Trophoblast cell (in vitro differentiated cells and primary cell): ENCODE results near the gene SETSIP.

ENCODE experiments used
- DNase-seq, 2 donors: peaks; one replicate each; pipeline ENCODE4 v3.0.0-alpha.2; 2016
- H2AFZ ChIP-seq: 2 replicates; pipeline ENCODE4 v1.6.1; 2013; ENCODE audit warnings: low read length, moderate library complexity, mild to moderate bottlenecking; ENCODE audit not compliant: insufficient read depth, poor library complexity
- H2AK5ac ChIP-seq: 2 replicates; pipeline ENCODE4 v1.6.1; 2013; ENCODE audit warnings: mild to moderate bottlenecking, low read length
- H2BK120ac ChIP-seq: 2 replicates; pipeline ENCODE4 v1.6.1; 2013; ENCODE audit warnings: low read length, mild to moderate bottlenecking, moderate library complexity; ENCODE audit not compliant: insufficient read depth, poor library complexity
- H2BK12ac ChIP-seq: 2 replicates; pipeline ENCODE4 v1.6.1; 2013; ENCODE audit warnings: mild to moderate bottlenecking, low read length, moderate library complexity
- H2BK5ac ChIP-seq: 2 replicates; pipeline ENCODE4 v1.6.1; 2013; ENCODE audit warnings: low read length, low read depth, moderate library complexity, mild to moderate bottlenecking; ENCODE audit not compliant: poor library complexity
- H3K14ac ChIP-seq: 2 replicates; pipeline ENCODE4 v1.6.1; 2013; ENCODE audit warnings: mild to moderate bottlenecking, low read length
- H3K18ac ChIP-seq: 2 replicates; pipeline ENCODE4 v1.6.1; 2013; ENCODE audit warnings: mild to moderate bottlenecking, low read length
- H3K23ac ChIP-seq: 2 replicates; pipeline ENCODE4 v1.6.1; 2013; ENCODE audit warnings: low read length
- H3K27ac ChIP-seq: 2 replicates; pipeline ENCODE4 v1.5.1; 2013; ENCODE audit warnings: low read depth, mild to moderate bottlenecking, inconsistent platforms, low read length, moderate library complexity
- H3K27me3 ChIP-seq: 2 replicates; pipeline ENCODE4 v1.6.1; 2013; ENCODE audit warnings: inconsistent platforms, mild to moderate bottlenecking, low read length, moderate library complexity; ENCODE audit not compliant: insufficient read depth
- H3K36me3 ChIP-seq, 2 experiments: 1 replicate in 1 of 2; 2 replicates in 1 of 2; pipeline ENCODE4 v1.6.1; 2013; ENCODE audit warnings: low read length in 2 of 2, mild to moderate bottlenecking in 2 of 2, moderate library complexity in 1 of 2; ENCODE audit not compliant: insufficient read depth in 2 of 2, control insufficient read depth in 1 of 2
- H3K4ac ChIP-seq: 2 replicates; pipeline ENCODE4 v1.6.1; 2013; ENCODE audit warnings: low read depth, mild to moderate bottlenecking, low read length, moderate library complexity
- H3K4me1 ChIP-seq, 2 experiments: 1 replicate in 1 of 2; 2 replicates in 1 of 2; pipeline ENCODE4 v1.6.1; 2013; ENCODE audit warnings: low read length in 2 of 2, mild to moderate bottlenecking in 2 of 2, moderate library complexity in 1 of 2; ENCODE audit not compliant: insufficient read depth in 2 of 2, control insufficient read depth in 1 of 2
- H3K4me2 ChIP-seq: 2 replicates; pipeline ENCODE4 v1.6.1; 2013; ENCODE audit warnings: inconsistent platforms, mild to moderate bottlenecking, low read length, moderate library complexity
- H3K4me3 ChIP-seq: 2 replicates; pipeline ENCODE4 v1.5.1; 2013; ENCODE audit warnings: mild to moderate bottlenecking, low read depth, low read length, inconsistent platforms
- H3K79me1 ChIP-seq: one replicate; pipeline ENCODE4 v1.6.1; 2013; ENCODE audit warnings: low read length
- H3K79me2 ChIP-seq: 2 replicates; pipeline ENCODE4 v1.6.1; 2013; ENCODE audit warnings: low read length, mild to moderate bottlenecking; ENCODE audit not compliant: control insufficient read depth, insufficient read depth, poor library complexity
- H3K9ac ChIP-seq: 2 replicates; pipeline ENCODE4 v1.6.1; 2013; ENCODE audit warnings: mild to moderate bottlenecking, low read length
- H3K9me3 ChIP-seq: 2 replicates; pipeline ENCODE4 v1.6.1; 2013; ENCODE audit warnings: low read depth, mild to moderate bottlenecking, control low read depth, inconsistent platforms, low read length; ENCODE audit not compliant: insufficient read depth
- H4K12ac ChIP-seq: 2 replicates; pipeline ENCODE4 v1.6.1; 2013; ENCODE audit warnings: low read depth, mild to moderate bottlenecking, low read length, moderate library complexity
- H4K8ac ChIP-seq: 2 replicates; pipeline ENCODE4 v1.6.1; 2013; ENCODE audit warnings: low read depth, mild to moderate bottlenecking, low read length, moderate library complexity
- H4K91ac ChIP-seq: one replicate; pipeline ENCODE4 v1.6.1; 2013; ENCODE audit warnings: low read depth, mild to moderate bottlenecking, low read length, moderate library complexity
- WGBS: extraction: QIAGEN DNeasy Blood & Tissue Kit; methylation state at CpG from one replicate; pipeline ENCODE4 v1.1.7; 2013; ENCODE audit warnings: missing lambda C conversion rate; ENCODE audit not compliant: insufficient read length, insufficient coverage; ENCODE audit errors: extremely low coverage; 5-methylcytosine and 5-hydroxymethylcytosine counted together

Gene SETSIP

GRCh38 chr1:92066321-92066720, 8.9 kb downstream of the SETSIP start:
- Histone ChIP-seq H3K18ac (no peak overlapping the region), H3K9ac (no peak overlapping the region), H2AFZ (no peak overlapping the region), H3K27ac (no peak overlapping the region), H3K4me2 (no peak overlapping the region), H3K27me3 (no peaks in the 10 kb centered on the region), H3K36me3 (no peaks in the 10 kb centered on the region), H3K79me1 (no peaks in the 10 kb centered on the region), H4K91ac (no peak overlapping the region), H4K8ac (no peak overlapping the region), H3K9me3 (no peaks in the 10 kb centered on the region), H3K4me1 (no peaks in the 10 kb centered on the region), H2BK12ac (no peak overlapping the region), H3K14ac (no peak overlapping the region), H2AK5ac (no peak overlapping the region), H4K12ac (no peak overlapping the region), H3K4ac (no peak overlapping the region), H2BK120ac (no peak overlapping the region), H3K4me3 (no peak overlapping the region), H2BK5ac (no peak overlapping the region), H3K23ac (no peak overlapping the region), H3K79me2 (no peaks in the 10 kb centered on the region)
- no peak for DNase-seq
- no CpG with 5 or more reads among the region's 8 CpGs for WGBS

- H2AFZ ChIP-seq, result no peak overlapping the region
- no peak overlapping the region for H4K8ac ChIP-seq
- no peak overlapping the region for H2BK12ac ChIP-seq
- no peak overlapping the region for H3K27ac ChIP-seq
- H3K18ac ChIP-seq, result no peak overlapping the region
- no peak overlapping the region for H2AK5ac ChIP-seq
- H3K4me2 ChIP-seq, result no peak overlapping the region
- H4K91ac ChIP-seq, result no peak overlapping the region
- H3K4me3 ChIP-seq, result no peak overlapping the region
- H3K79me1 ChIP-seq, result no peaks in the 10 kb centered on the region
- no peak overlapping the region for H4K12ac ChIP-seq
- H3K23ac ChIP-seq, result no peak overlapping the region
- no peaks in the 10 kb centered on the region for H3K9me3 ChIP-seq
- H3K79me2 ChIP-seq, result no peaks in the 10 kb centered on the region
- H3K14ac ChIP-seq, result no peak overlapping the region
- no peak for DNase-seq
- no peak overlapping the region for H3K4ac ChIP-seq
- H3K9ac ChIP-seq, result no peak overlapping the region
- no peaks in the 10 kb centered on the region for H3K27me3 ChIP-seq
- H2BK5ac ChIP-seq, result no peak overlapping the region
- H2BK120ac ChIP-seq, result no peak overlapping the region
- WGBS, result no CpG with 5 or more reads among the region's 3 CpGs
- H3K36me3 ChIP-seq, result no peaks in the 10 kb centered on the region
- H3K4me1 ChIP-seq, result no peaks in the 10 kb centered on the region
Observed at GRCh38 chr1:92065042-92065441, 10.2 kb downstream of the SETSIP start.

- Histone ChIP-seq H2AFZ (no peak overlapping the region), H3K4me2 (no peak overlapping the region), H4K12ac (no peak overlapping the region), H3K27ac (no peak overlapping the region), H3K36me3 (no peaks in the 10 kb centered on the region), H3K18ac (no peak overlapping the region), H3K9ac (no peak overlapping the region), H2BK5ac (no peak overlapping the region), H3K14ac (no peak overlapping the region), H4K91ac (no peak overlapping the region), H3K79me2 (no peaks in the 10 kb centered on the region), H3K79me1 (no peaks in the 10 kb centered on the region), H2BK120ac (no peak overlapping the region), H3K23ac (no peak overlapping the region), H3K4me3 (no peak overlapping the region), H2AK5ac (no peak overlapping the region), H2BK12ac (no peak overlapping the region), H3K4ac (no peak overlapping the region), H3K9me3 (no peaks in the 10 kb centered on the region), H3K4me1 (no peaks in the 10 kb centered on the region), H3K27me3 (no peaks in the 10 kb centered on the region), H4K8ac (no peak overlapping the region)
- DNase-seq, result no peak
Observed at GRCh38 chr1:92051948-92052347, 23.3 kb downstream of the SETSIP start.

GRCh38 chr1:92045766-92046495, 29.3 kb downstream of the SETSIP start:
- no peak overlapping the region for H2AFZ ChIP-seq
- no peak overlapping the region for H2BK12ac ChIP-seq
- no peaks in the 10 kb centered on the region for H3K9me3 ChIP-seq
- H4K12ac ChIP-seq, result no peak overlapping the region
- H3K79me2 ChIP-seq, result no peaks in the 10 kb centered on the region
- no peaks in the 10 kb centered on the region for H3K4me1 ChIP-seq
- no peak for DNase-seq
- no peaks in the 10 kb centered on the region for H3K79me1 ChIP-seq
- H3K36me3 ChIP-seq, result no peaks in the 10 kb centered on the region
- no peak overlapping the region for H3K14ac ChIP-seq
- H3K23ac ChIP-seq, result no peak overlapping the region
- H2BK5ac ChIP-seq, result no peak overlapping the region
- H4K8ac ChIP-seq, result no peak overlapping the region
- H3K9ac ChIP-seq, result no peak overlapping the region
- H2BK120ac ChIP-seq, result no peak overlapping the region
- H3K27ac ChIP-seq, result no peak overlapping the region
- WGBS, result no CpG with 5 or more reads among the region's 2 CpGs
- no peak overlapping the region for H2AK5ac ChIP-seq
- no peaks in the 10 kb centered on the region for H3K27me3 ChIP-seq
- no peak overlapping the region for H4K91ac ChIP-seq
- no peak overlapping the region for H3K4ac ChIP-seq
- no peak overlapping the region for H3K18ac ChIP-seq
- no peak overlapping the region for H3K4me2 ChIP-seq
- no peak overlapping the region for H3K4me3 ChIP-seq
